ENCODE results near the gene LHX3.
"Not testable (repeated sequence)": the region's sequence is repeated elsewhere in the genome, so short reads cannot be mapped to it uniquely, and the experiment has no call there.

LHX3 gene

GRCh38 chr9:136151848-136152542, 52.9 kb downstream of the LHX3 start:
- no peak for DNase-seq

GRCh38 chr9:136151214-136151804, 53.6 kb downstream of the LHX3 start:
- no peak for DNase-seq

- DNase-seq = not testable (repeated sequence)
These were observed 54.2 kb downstream of the LHX3 start for GRCh38 chr9:136150664-136151213.

GRCh38 chr9:136149853-136150252, 55.1 kb downstream of the LHX3 start:
- no peak for DNase-seq

GRCh38 chr9:136149337-136149736, 55.6 kb downstream of the LHX3 start:
- no peak for DNase-seq

GRCh38 chr9:136148766-136149165, 56.2 kb downstream of the LHX3 start:
- no peak for DNase-seq

- no peak for DNase-seq
These were observed 56.8 kb downstream of the LHX3 start for GRCh38 chr9:136147890-136148714.

- DNase-seq = no peak
These were observed 57.7 kb downstream of the LHX3 start for GRCh38 chr9:136147038-136147889.
